ENCODE data around the gene ANKRD27.
"Not testable (repeated sequence)": the region's sequence is repeated elsewhere in the genome, so short reads cannot be mapped to it uniquely, and the experiment has no call there.

ANKRD27 gene

DNA sequence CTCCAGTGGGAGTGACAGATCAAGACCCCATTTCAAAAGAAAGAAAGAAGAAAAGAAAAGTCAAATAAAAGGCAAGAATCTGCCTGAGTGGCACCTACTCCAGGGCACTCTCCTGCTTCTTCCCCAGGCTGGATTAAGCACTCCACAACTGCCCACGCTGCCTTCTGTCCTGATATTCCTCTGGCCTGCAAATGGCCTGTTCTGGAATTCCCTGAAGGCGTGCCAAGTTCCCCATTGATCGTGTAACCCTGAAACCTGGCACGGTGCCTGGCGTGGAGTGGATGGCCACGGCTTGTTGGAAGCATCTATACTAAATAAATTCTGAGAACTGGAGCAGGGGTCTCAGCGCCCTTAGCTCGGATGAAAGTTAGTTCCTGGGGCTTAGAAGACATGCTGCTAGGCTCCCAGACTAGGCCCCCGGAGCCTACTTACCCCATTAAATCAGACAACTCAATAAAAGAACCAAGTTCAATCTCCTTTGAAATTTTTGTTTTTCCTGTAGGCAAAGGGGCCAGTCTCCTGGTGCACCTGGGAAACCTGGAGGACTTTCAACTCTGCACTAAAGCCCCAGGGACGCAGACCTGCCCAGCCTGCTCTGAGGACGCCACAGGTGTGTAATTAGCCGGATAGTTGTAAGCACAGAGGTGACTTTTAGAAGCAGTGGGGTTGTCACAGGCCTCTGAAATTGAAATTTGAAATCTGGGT, 21.9 kb downstream of the ANKRD27 start:
- DNase-seq (ENCODE audit: low read depth in 2 of 2): no peak

- not testable (repeated sequence) for DNase-seq (ENCODE audit: low read depth in 2 of 2)
Measured at GRCh38 chr19:32652331-32652730, 22.6 kb downstream of the ANKRD27 start.

- DNase-seq (ENCODE audit: low read depth in 2 of 2): no peak
Measured at GRCh38 chr19:32651729-32652140, 23.2 kb downstream of the ANKRD27 start.

- no peak for DNase-seq (ENCODE audit: low read depth in 2 of 2)
Measured at GRCh38 chr19:32650671-32651070, 24.3 kb downstream of the ANKRD27 start.

DNA sequence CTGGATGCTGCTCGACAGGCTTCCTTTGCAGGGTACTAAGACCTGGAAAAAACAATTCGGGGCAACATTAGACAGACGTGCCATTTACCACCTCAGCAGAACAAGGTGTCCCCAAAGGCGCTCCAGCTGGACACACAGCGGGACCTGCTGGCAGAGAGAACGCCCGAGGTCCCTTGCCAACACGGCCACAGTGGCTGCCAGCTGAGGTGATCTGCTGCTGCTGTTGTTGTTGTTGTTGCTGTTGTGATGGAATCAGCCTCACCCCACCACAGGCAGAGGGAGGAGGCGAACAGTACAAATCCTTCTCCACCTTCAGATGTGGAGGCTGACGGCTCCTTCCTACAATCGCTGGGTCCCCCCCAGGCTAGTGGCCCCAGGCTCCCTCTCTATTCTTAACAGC, 25.2 kb downstream of the ANKRD27 start:
- DNase-seq (ENCODE audit: low read depth in 2 of 2): no peak

DNA sequence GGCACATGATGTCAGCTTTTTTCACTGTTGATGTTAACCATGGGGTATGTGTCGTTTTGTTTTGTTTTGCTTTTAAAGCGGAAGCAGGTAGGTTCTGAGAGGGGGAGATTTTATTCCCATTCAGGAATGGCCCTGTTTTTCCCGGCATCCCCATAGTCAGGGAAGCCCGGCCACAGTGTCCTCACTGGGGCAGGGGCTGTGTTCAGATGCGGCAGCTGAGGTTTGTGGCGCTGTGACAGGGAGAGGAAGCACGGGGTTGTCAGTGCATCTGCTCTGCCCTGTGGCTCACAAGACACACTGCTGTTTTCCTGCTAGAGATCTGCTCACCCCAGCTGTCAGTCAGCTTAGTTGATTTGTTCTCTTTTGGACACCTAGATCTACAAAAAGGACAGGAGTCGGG, 27.6 kb downstream of the ANKRD27 start:
- DNase-seq (ENCODE audit: low read depth in 2 of 2): no peak

DNA sequence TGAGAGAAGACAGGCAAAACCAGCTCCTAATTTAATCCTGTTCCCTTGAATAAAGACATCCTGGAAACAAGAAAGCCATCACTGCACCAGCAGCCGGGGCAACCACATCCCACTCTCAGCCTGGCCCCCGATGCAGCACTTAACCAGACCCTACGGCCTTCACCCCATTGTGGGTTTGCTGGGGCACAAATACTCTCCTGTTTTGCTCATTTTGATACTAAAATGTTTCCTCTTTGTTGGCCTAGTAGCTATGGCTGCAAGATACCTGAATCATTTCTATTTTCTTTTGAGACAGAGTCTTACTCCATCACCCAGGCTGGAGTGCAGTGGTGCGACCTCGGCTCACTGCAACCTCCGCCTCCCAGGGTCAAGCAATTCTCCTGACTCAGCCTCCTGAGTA, 28.4 kb downstream of the ANKRD27 start:
- DNase-seq (ENCODE audit: low read depth in 2 of 2): no peak

- peak; percentile 15 to 34 for DNase-seq (ENCODE audit: low read depth in 2 of 2)
Measured at GRCh38 chr19:32642771-32643170, 32.2 kb downstream of the ANKRD27 start.

DNA sequence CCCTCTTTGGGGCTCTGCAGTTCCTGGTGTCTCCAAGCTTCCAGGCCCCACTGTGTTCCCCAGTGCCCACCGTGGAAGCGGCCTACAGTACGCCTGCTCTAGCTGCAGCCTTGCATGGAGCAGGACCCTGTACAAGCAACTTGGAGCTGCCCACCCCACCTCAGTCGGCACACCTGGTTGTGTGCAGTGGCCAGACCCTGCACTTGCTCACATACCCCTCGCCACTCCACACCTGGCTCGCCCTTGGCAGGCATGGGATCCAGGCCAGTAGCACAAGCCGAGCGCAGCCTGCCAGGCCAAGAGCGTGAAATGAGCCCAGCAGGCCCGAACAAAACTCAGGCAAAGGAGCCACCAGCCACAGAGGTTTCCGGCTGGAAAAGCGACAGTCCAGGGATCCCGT, 36.4 kb downstream of the ANKRD27 start:
- no peak for DNase-seq (ENCODE audit: low read depth in 2 of 2)

DNA sequence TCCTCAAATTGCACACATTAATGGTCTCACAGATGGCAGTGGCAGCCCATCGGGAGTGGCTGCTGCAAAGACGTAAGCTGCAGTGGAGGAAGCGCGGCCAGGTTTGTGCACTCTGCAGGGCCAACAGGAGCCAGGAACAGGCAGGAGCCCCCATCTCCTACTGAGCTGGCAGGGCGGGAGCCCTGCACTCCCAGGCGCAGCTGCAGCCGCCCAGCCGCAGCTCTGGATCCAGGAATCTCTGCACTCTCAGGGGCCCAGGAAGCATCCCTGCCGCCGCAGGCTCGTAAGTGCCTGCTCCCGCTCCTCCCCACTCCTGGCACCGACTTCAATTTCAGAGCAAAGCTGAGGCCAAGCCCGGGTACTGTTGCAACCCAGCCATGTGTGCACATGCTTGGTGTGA, 37.5 kb downstream of the ANKRD27 start:
- DNase-seq (ENCODE audit: low read depth in 2 of 2): no peak

GRCh38 chr19:32631381-32631780, 43.6 kb downstream of the ANKRD27 start:
- DNase-seq (ENCODE audit: low read depth in 2 of 2): no peak

DNA sequence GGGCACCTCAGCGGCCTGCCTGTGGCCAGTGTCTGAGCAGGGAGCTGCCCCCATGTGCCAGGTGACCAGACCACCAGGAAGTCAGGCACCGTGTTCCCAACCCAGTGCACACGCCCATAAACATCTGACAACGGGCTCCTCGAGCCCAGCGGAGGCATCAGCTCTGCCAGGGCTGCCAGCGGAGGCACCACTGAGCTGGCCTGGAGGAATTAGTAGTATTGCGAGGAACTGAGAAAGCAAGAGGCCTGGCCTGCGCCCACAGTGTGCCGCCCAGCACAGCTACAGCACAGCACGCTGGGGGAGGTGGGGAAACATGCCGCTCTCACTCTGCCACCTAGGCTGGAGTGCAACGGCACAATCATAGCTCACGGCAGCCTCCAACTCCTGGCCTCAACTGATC, 44.6 kb downstream of the ANKRD27 start:
- DNase-seq (ENCODE audit: low read depth in 2 of 2): no peak

DNA sequence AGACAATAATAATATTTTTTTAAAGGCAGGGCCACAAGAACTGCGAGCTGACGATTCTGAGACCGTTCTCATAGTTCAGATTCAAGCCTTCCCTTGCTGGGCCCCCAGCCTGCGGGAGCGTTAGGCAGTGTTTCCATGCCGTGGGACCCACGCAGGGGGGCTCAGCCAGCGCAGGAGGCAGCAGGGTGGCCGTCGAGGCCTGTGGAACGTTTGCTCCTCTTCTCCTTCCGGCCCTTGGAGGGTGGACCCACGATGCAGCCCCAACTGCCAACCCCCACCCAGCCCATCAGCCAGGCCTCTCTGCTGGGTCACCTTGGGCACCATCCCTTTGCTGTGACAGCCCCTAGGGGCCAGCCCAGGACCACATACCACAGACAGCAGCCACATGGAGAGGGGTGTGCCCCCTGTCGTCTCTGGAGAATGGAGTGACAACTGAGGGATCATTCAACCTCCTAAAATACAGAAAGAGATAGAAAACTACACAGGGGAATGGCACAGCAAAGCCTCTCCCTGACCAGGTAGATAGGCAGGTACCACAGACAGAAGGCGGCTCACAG, 47.2 kb downstream of the ANKRD27 start:
- DNase-seq (ENCODE audit: low read depth in 2 of 2): no peak

DNA sequence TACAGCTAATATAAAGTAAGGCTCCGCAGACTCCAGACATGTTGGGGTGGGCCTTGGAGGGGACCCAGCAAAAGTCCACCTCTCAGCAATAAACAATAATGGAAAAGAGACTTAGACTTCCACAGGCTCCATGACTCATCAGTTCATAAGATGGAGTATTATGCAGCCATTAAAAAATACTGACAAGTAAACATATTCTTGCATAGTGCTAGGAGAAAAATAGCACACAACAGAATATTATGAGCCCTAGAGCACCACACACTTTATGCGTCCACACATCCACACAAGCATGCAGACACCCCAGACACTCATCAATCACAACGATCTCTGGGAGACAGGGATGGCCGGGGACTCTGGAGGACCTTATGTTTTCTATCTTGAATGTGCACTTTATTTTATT, 48.0 kb downstream of the ANKRD27 start:
- DNase-seq (ENCODE audit: low read depth in 2 of 2): no peak

GRCh38 chr19:32624410-32624809, 50.6 kb downstream of the ANKRD27 start:
- no peak for DNase-seq (ENCODE audit: low read depth in 2 of 2)

- DNase-seq (ENCODE audit: low read depth in 2 of 2): no peak
Measured at GRCh38 chr19:32622002-32622401, 53.0 kb downstream of the ANKRD27 start.

DNA sequence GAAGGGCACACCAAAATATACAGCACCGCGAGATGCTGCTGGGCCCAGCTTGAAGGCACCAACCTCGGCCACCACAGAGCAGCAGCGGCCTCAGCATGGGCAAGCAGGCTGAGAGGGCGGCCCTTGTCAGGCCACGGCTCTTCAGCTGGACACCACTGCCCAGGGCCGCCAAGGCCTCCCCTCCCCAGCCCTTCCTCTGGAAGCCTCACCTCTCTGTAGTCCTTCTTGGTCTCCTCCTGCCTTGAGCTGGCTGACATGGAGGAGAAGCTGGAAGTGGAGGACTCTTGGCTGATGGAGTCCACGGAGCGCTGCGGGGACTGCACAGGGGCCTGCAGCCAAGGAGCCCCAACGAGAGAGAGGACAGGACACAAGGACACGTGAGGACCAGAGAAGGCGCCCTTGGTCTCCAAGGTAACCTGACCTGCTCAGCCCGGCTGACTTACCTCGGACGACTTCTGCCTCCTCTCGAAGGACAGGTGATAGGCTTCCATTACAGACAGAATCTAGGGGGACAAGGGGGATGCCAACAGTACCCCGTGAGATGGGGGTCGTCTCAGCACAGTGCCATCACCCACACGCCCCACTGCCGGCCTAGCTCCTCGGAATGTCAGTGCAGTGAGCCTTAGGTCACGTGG, 55.8 kb downstream of the ANKRD27 start:
- DNase-seq (ENCODE audit: low read depth in 2 of 2): no peak

GRCh38 chr19:32615569-32615968, 59.4 kb downstream of the ANKRD27 start:
- DNase-seq (ENCODE audit: low read depth in 2 of 2): no peak

- no peak for DNase-seq (ENCODE audit: low read depth in 2 of 2)
Measured at GRCh38 chr19:32614916-32615315, 60.1 kb downstream of the ANKRD27 start.

GRCh38 chr19:32613008-32613407, 62.0 kb downstream of the ANKRD27 start:
- DNase-seq (ENCODE audit: low read depth in 2 of 2): no peak

DNA sequence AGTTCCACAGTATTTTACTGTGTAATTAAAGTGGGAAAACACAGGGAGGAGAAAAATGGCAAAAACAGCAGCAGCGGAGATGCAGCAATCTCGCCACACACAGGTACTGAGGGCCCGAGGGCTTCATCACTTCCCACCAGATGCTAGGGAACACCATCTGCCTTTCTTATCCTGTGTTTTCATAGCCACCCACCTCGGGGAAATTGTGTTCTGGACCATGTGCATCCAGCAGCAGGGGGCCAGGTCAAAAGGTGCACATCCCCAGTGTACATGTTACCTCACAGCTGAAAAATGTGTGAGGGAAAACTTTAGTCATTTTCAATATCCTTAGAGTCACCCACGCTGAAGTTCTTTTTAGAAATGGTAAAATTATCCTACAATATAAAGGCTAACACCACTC, 63.8 kb downstream of the ANKRD27 start:
- DNase-seq (ENCODE audit: low read depth in 2 of 2): no peak

DNA sequence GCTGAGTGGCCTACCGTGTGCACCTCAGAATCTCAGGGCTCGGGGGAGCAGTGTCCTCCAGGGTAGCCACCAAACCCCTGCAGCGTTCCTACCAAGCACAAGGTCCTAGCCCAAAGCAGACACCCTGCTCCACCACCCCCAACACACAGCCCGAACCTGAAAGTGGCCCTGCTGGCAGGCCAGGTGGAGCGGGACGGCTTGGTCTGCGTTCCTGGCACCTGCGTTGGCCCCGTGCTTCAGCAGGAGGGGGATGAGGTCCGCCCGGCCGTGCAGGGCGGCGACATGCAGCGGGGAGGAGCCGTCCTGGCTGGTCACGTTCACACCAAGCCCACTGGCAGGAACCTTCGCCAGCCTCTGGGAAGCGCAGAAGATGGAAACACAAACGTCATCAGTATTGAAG, 67.5 kb downstream of the ANKRD27 start:
- no peak for DNase-seq (ENCODE audit: low read depth in 2 of 2)

GRCh38 chr19:32606289-32606688, 68.7 kb downstream of the ANKRD27 start:
- no peak for DNase-seq (ENCODE audit: low read depth in 2 of 2)

Measured in stimulated activated CD4-positive, alpha-beta T cell treated with anti-CD3 and anti-CD28 coated beads, Interleukin-1b, Interleukin-23, amount 100 ng/mL, for 4 hours (primary cell).